ENCODE data around the gene N4BP2L1.

- no peak for TF ChIP-seq POLR2AphosphoS5 (IDR thresholded peaks at IDR 0.05; ENCODE audit: low read depth, low read length)
- TF ChIP-seq REST (IDR thresholded peaks at IDR 0.05; ENCODE audit: insufficient read depth in 1 of 2, low read depth in 2 of 2, low read length in 2 of 2) = no peak
Measured at GRCh38 chr13:32448972-32449371, 21.0 kb upstream of the N4BP2L1 start.

All from PFSK-1 (cell line).